Activated CD4-positive, alpha-beta T cell treated with anti-CD3 and anti-CD28 coated beads for 48 hours (primary cell): Measurements from ENCODE around the gene CCDC174.

Experiments used
- DNase-seq: peaks from one replicate; pipeline ENCODE4 v3.0.0-alpha.2; 2020

The CCDC174 gene

GRCh38 chr3:14703791-14704190 is 52.2 kb downstream of the CCDC174 start:
- DNase-seq: no peak

DNA sequence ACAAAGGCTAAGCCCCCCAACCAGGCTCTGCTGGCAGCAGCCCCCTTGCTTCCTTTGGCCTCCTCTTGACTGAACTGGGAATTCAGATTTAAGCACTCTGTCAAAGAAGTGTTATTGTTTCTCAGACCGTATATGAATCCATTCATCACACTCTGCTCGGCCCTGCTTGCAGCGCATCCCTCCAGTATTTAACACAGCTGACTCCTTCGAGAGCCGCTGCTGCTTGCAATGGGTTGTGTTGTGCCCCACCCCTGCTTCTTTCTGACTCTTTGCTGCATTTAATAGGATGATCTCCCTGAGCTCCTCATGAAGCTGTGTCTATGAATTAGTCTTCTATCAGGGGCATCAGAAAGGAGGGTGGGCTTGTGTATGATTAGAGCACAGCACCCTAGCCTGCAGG is 54.5 kb downstream of the CCDC174 start:
- DNase-seq: no peak

- DNase-seq: no peak
Observed at GRCh38 chr3:14716591-14716990, 65.0 kb downstream of the CCDC174 start.

DNA sequence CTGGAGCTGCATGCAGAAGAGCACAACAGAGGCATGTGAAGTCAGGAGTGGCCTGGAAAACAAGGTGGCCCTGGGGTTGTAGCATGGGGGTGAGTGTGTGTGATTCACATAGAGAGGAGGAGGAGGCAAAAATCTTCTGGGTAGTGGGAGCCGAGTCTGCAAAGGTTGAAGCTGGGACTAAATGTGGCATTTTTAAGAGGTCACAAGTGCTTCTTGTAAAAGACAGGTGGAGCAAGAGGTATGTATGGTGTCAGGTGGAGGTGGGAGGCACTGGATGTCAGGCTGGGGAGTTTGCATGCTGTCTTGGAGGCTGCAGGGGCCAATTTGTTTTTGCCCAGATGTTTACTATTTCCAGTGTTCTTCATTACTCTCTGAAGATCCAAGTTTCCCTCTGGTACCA is 65.7 kb downstream of the CCDC174 start:
- no peak for DNase-seq

DNA sequence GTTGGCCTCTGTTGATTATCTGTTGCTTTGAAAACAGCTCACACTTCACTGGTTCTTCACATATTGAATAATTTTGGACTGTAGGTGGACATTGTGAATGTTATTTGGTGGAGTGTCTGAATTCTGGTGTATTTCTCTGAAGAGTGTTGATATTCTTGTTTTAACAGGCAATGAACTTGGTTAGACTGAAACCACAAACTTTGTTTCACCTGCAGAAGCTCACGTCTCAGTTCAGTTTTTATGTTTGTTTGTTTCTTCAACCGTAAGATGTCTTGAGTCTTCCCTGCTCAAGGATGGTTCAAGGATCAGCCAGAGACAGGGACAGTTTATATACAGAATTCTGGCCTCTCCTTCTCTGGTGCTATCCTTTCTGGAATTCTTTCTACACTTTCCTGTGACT is 67.0 kb downstream of the CCDC174 start:
- no peak for DNase-seq

- DNase-seq: no peak
Observed at GRCh38 chr3:14719006-14719405, 67.4 kb downstream of the CCDC174 start.

- no peak for DNase-seq
Observed at GRCh38 chr3:14721126-14721864, 69.7 kb downstream of the CCDC174 start.
